PFSK-1 (cell line): Measurements from ENCODE around the gene NCKIPSD.
A peak's percentile ranks its signal among the peaks of the same experiment; 100 is the strongest.

Experiments
- FOXP2 ChIP-seq: optimal IDR thresholded peaks from 2 replicates; pipeline ENCODE3; 2011; ENCODE audit warnings: borderline replicate concordance, control low read depth, inconsistent platforms; ENCODE audit not compliant: insufficient read depth; ENCODE audit errors: extremely low read length, extremely low read depth
- POLR2AphosphoS5 ChIP-seq: IDR thresholded peaks from 2 replicates; pipeline ENCODE4 v1.6.1; 2012; ENCODE audit warnings: low read depth, mild to moderate bottlenecking, control low read depth, low read length, moderate library complexity
- REST ChIP-seq, 2 experiments: IDR thresholded peaks; 2 replicates each; pipeline versions ENCODE4 v1.6.1 to v1.8.0; 2011 to 2012; ENCODE audit warnings: low read depth in 2 of 2, low read length in 2 of 2, control low read depth in 1 of 2, inconsistent platforms in 1 of 2, mild to moderate bottlenecking in 1 of 2, moderate library complexity in 1 of 2; ENCODE audit not compliant: insufficient read depth in 1 of 2
- SIN3A ChIP-seq: IDR thresholded peaks from 2 replicates; pipeline ENCODE4 v1.6.1; 2012; ENCODE audit warnings: mild to moderate bottlenecking, low read length, moderate library complexity, borderline replicate concordance; ENCODE audit not compliant: insufficient read depth
- TAF1 ChIP-seq: IDR thresholded peaks from 2 replicates; pipeline ENCODE4 v1.6.1; 2012; ENCODE audit warnings: low read length, control low read depth, borderline replicate concordance; ENCODE audit not compliant: insufficient read depth

- TF ChIP-seq REST (IDR thresholded peaks at IDR 0.05; ENCODE audit: insufficient read depth in 1 of 2, low read depth in 2 of 2, low read length in 2 of 2): peak in 1 of 2 experiments; percentile 17; a peak in 1 of 4 replicates
- TF ChIP-seq POLR2AphosphoS5: peak; percentile 68
- no peak; the same call in 1 of the 2 replicates for TF ChIP-seq TAF1
- TF ChIP-seq SIN3A: no peak
- TF ChIP-seq FOXP2: no peak
These were observed 22.0 kb downstream of the NCKIPSD start for GRCh38 chr3:48663489-48664312.
